Activated CD8-positive, alpha-beta memory T cell treated with anti-CD3 and anti-CD28 coated beads, Interleukin-2, amount 50 U/mL, for 24 hours (primary cell): ENCODE measurements around the gene FAM118A.
"Not testable (repeated sequence)": the region's sequence is repeated elsewhere in the genome, so short reads cannot be mapped to it uniquely, and the experiment has no call there.

Source experiments
- DNase-seq: peaks from one replicate; pipeline ENCODE4 v3.0.0-alpha.2; 2020; ENCODE audit errors: extremely low read depth

Gene FAM118A

DNA sequence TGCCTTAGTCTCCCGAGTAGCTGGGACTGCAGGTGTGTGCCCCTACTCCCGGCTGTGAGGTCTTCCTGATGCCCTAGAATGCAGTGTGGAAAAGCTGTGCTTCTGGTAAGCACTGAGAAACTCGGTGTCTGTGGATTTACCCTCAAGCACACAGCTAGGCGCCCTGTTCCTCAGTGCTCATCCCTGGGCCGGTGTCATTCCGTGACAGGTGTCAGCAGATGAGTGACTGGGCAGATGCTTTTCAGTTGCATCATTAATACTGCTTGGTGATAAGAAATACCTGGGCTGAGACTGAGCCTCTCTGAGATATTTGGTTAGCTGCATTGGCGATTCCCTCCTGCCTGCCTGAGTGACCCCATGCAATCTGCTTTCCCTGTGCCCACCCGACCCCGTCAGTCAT, 21.8 kb downstream of the FAM118A start:
- DNase-seq: no peak

DNA sequence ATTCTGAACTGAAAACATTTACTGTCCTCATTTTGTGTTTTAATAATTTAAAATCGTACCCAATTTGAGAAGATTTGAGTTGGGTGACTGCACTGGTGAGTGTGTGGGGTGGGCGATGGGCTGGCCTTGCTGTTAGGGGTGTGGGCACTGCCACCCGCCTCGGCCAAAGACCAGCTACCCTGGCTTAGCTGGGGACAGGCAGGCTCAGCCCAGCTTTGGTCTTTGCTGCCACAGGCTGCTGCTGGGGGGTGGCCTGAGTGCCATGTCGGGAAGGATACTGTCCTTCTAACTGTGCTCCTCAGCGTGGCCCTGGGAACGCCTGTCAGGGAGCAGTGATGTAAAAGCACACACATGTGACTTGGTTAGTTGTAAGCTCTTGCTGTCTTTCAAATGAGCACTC, 22.3 kb downstream of the FAM118A start:
- no peak for DNase-seq

DNA sequence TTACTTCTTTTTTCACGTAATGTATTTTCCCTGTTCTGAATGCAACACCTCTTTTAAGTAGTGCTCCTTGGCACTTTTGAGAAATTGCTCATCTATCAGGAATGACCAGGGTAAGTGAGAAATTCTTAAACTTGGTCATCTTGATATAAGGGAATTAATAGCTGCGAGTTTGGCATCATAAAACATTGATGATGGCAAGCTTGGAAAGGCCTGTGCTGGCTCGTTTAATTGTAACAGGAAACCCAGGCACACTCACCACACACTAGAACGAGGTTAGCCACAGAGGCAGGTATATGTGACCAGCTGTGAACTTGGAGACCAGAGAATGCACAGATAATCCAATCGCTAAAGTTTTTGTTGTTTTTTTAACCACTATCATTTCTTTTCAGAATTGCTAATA, 24.3 kb downstream of the FAM118A start:
- DNase-seq: no peak

GRCh38 chr22:45334528-45334927, 24.8 kb downstream of the FAM118A start:
- DNase-seq: no peak

- no peak for DNase-seq
Observed at GRCh38 chr22:45335021-45335818, 25.5 kb downstream of the FAM118A start.

DNA sequence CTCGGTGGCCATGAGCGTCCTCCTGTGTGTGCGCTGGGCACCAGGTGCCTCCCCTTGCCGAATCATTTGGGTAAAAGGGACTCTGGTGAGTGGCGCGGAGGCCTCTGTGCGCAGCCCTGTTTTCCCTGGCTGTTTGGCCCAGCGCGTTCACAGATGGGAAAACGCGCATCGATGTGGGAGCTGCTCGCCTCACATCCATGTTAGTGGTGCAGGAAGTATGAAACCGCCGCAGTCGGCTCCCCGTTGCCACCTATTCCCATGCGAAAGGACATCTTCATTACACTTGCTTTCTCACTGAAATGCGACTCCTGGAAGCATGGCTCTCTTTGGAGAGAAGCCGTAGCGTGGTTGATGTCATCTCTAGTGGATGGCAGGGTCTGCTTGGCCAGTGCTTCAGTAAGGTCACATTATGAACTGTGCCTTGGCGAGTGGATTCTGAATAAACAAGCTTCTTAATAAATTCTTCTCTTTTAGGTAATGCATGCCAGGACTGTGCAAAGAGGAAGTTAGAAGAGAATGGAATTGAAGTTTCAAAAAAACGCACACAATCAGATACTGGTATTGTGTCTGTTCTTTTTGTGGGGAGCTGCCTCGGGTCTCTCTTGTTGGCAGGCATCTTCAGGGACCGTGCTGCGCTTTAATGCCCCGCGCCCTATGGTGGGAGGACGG, 26.3 kb downstream of the FAM118A start:
- no peak for DNase-seq

DNA sequence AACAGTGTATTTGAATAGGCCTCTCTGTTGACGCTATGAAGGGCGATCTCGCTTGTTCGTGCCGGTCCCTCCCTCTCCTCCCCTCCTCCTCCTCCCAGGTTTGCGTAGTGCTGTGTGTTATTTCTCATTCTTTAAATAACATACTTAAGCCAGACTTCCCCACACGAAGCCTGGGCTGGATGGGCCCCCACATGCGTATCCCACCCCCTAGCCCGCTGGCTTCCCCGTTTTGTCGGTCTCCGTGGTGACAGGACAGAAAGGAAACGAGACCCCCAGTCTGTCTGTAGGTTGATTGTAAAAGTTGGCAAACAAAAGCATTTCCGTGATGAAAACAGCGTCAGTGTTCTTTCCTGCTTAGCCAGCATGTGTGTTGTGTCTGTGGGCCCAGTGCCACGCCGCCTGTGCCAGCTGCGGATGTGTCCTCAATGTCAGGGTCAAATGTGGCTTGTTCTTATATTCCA, 27.3 kb downstream of the FAM118A start:
- no peak for DNase-seq

GRCh38 chr22:45337536-45337935, 27.8 kb downstream of the FAM118A start:
- no peak for DNase-seq

DNA sequence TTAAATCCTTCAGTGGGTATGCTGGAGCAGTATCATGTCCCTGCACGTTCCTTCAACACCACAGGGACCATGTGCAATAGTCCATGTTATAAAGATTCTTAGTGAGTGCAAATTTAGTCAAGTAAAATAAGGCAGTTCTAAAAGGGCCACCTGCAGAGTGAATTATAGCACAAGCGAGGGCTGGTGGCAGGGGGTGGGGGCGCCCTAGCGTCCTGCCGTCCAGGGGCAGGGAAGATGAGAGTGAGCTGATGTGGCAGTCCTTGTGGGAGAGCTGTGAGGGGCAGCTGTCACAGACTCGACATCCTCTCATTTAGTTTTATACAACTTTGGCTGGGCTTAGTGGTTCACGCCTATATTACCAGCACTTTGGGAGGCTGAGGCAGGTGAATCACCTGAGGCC, 29.1 kb downstream of the FAM118A start:
- DNase-seq: no peak

DNA sequence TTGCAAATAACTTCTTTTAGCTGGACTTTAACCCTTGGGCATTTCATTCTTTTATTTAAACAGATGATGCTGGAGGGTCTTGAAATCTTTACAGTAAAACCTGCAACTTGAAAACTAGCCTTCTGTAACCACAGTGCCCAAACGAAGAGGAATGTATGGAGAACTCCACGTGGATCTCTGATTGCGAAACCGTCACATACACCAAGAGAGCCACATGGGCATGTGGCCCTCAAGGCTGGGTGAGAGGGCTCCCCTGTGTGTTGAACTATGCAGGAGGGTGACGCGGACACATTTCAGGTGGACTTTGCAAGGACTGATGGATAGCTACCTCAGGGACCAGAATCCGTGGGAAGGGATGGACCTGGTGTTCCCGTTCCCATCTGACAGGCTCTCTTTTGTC, 30.6 kb downstream of the FAM118A start:
- DNase-seq: no peak

- peak; percentile 13 for DNase-seq
Observed at GRCh38 chr22:45341498-45341897, 31.8 kb downstream of the FAM118A start.

- no peak for DNase-seq
Observed at GRCh38 chr22:45343143-45343542, 33.4 kb downstream of the FAM118A start.

DNA sequence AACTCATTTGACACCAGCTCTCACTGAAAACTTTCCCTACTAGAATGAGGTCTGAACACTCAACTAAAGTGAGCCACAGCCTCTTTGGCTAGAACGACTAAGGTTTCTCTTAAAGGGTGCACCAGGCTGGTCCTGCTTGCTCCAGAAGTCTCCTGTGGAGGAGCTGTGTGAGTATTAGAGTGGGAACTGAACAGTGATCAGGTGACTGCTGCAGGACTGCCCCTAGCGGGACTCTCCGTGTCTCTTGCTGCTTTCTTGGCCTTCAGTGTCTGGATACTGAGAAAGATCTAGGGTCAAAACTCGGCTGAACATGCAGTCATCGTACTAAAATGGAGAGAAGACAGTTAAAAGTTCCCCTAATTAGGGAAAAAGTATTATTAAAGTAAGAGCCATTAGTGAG, 34.6 kb downstream of the FAM118A start:
- no peak for DNase-seq

DNA sequence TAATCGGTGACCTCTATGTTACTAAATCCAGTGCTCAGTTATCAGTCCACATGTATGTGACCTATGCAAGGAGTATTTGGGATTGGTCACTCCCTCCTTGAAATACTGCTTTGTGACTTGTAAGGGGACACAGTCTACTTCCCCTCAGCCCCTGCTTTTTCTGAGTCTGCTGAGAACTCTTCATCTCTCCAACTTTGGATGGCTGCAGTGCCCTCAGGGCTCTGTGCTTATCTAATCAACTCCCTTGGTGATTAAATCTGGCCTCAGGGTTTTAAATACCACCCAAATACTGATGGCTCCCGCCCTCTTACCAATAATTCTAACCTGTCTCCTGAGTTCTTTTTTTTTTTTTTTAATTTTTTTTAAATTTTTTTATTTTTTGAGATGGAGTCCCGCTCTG, 40.2 kb downstream of the FAM118A start:
- no peak for DNase-seq

- no peak for DNase-seq
Observed at GRCh38 chr22:45351956-45352355, 42.2 kb downstream of the FAM118A start.

GRCh38 chr22:45352757-45353156, 43.0 kb downstream of the FAM118A start:
- DNase-seq: not testable (repeated sequence)

- DNase-seq: no peak
Observed at GRCh38 chr22:45353786-45354185, 44.1 kb downstream of the FAM118A start.

GRCh38 chr22:45357490-45357889, 47.8 kb downstream of the FAM118A start:
- DNase-seq: no peak

DNA sequence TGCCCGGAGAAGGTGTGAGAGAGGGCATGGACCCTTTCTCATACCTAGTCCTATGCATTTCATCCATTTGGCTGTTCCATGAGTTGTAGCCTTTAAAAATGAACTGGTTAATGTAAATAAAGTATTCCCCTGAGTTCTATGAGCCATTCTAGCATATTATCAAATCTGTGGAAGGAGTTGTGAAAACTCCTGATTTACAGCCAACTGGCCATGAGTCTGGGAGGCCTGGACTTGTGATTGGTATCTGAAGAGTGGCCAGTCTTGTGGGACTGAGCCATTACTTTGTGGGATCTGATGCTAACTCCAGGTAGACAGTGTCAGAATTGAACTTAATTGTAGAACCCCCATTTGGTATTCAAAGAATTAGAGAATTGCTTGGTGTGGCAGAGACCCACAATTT, 48.4 kb downstream of the FAM118A start:
- DNase-seq: no peak

GRCh38 chr22:45359627-45360026, 49.9 kb downstream of the FAM118A start:
- no peak for DNase-seq

GRCh38 chr22:45366713-45367112, 57.0 kb downstream of the FAM118A start:
- DNase-seq: no peak

DNA sequence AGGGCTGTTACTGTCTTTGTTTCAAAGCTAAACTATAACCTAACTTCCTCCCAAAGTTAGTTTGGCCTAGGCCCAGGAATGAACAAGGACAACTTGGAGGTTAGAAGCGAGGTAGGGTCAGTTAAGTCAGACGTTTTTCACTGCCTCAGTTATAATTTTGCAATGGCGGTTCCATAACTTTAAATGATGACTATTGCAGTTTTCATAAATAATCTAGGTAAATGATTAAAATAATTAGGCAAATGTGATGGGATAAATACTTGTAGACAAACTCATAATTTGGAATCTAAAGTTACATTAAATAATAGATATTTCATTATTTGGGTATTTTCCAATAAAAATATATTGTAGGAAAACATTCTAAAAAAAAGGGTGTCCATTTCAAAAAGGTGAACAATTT, 63.9 kb downstream of the FAM118A start:
- not testable (repeated sequence) for DNase-seq

GRCh38 chr22:45376009-45376408, 66.3 kb downstream of the FAM118A start:
- no peak for DNase-seq
